WTC11 (cell line): ENCODE measurements around the gene SELPLG. TPM values are rescaled to one million over a fixed set of nuclear protein-coding genes. Genes with fewer than 3 reads are reported as not detected.

Source experiments
- ATAC-seq: fragments of 200-7000 bp; cut with Tn5 transposase; 2 replicates; pipeline ENCODE4 v1.10.0; 2021; ENCODE audit warnings: mild to moderate bottlenecking, moderate library complexity
- CTCF ChIA-PET: fragments of 300-600 bp; sonication (Branson Sonifier 250); formaldehyde crosslinking; loops from one replicate; lab custom pipeline; 2021; ENCODE audit warnings: antibody characterized with exemption; lab: Charles Lee
- POLR2A ChIA-PET: fragments of 350-600 bp; sonication (Branson Sonifier 250); formaldehyde crosslinking; loops from one replicate; lab custom pipeline; 2021; ENCODE audit warnings: antibody characterized with exemption; lab: Charles Lee
- DNase-seq: peaks from one replicate; pipeline ENCODE4 v3.0.0; 2021; ENCODE audit warnings: low spot score
- H3K27ac Mint-ChIP-seq: 2 replicates; pipeline ENCODE4 v1.8.0; 2021; ENCODE audit warnings: mixed read lengths
- H3K27me3 Mint-ChIP-seq: 2 replicates; pipeline ENCODE4 v1.8.0; 2021; ENCODE audit warnings: low read depth, mild to moderate bottlenecking, moderate library complexity, mixed read lengths
- H3K36me3 Mint-ChIP-seq: 2 replicates; pipeline ENCODE4 v1.8.0; 2021; ENCODE audit warnings: mixed read lengths
- H3K4me1 Mint-ChIP-seq: 2 replicates; pipeline ENCODE4 v1.8.0; 2022; ENCODE audit warnings: mixed read lengths
- H3K4me3 Mint-ChIP-seq: 2 replicates; pipeline ENCODE4 v1.8.0; 2021; ENCODE audit warnings: mild to moderate bottlenecking, moderate library complexity, mixed read lengths
- H3K9me3 Mint-ChIP-seq: 2 replicates; pipeline ENCODE4 v1.8.0; 2021; ENCODE audit warnings: mixed read lengths
- ATF1 ChIP-seq: sonication (generic); formaldehyde crosslinking; IDR thresholded peaks from 2 replicates; pipeline ENCODE4 v1.8.1; 2023; ENCODE audit warnings: mild to moderate bottlenecking, moderate library complexity, missing genetic modification reagents
- CREM ChIP-seq: sonication (generic); formaldehyde crosslinking; IDR thresholded peaks from 2 replicates; pipeline ENCODE4 v1.8.1; 2022; ENCODE audit warnings: mild to moderate bottlenecking, missing genetic modification reagents, moderate library complexity
- CTCF ChIP-seq: fragments of 200-600 bp; IDR thresholded peaks from 2 replicates; pipeline ENCODE4 v1.8.0; 2022; ENCODE audit warnings: antibody characterized with exemption
- E2F5 ChIP-seq: sonication (generic); formaldehyde crosslinking; IDR thresholded peaks from 2 replicates; pipeline ENCODE4 v1.8.1; 2022; ENCODE audit warnings: mild to moderate bottlenecking, moderate library complexity, missing genetic modification reagents
- ELF4 ChIP-seq: sonication (generic); formaldehyde crosslinking; IDR thresholded peaks from 2 replicates; pipeline ENCODE4 v1.8.1; 2022; ENCODE audit warnings: low read depth, mild to moderate bottlenecking, moderate library complexity, missing genetic modification reagents
- ESRRA ChIP-seq: sonication (generic); formaldehyde crosslinking; IDR thresholded peaks from 2 replicates; pipeline ENCODE4 v1.8.1; 2022; ENCODE audit warnings: mild to moderate bottlenecking, missing genetic modification reagents, borderline replicate concordance
- FOXK1 ChIP-seq: sonication (generic); formaldehyde crosslinking; IDR thresholded peaks from 2 replicates; pipeline ENCODE4 v1.8.0; 2022; ENCODE audit warnings: mild to moderate bottlenecking, moderate library complexity, missing genetic modification reagents
- GABPB1 ChIP-seq: sonication (generic); formaldehyde crosslinking; IDR thresholded peaks from 2 replicates; pipeline ENCODE4 v1.8.1; 2023; ENCODE audit warnings: mild to moderate bottlenecking, missing genetic modification reagents
- IRF2 ChIP-seq: sonication (generic); formaldehyde crosslinking; IDR thresholded peaks from 2 replicates; pipeline ENCODE4 v1.8.0; 2022; ENCODE audit warnings: low read depth, missing genetic modification reagents, borderline replicate concordance
- JUN ChIP-seq: sonication (generic); formaldehyde crosslinking; IDR thresholded peaks from 2 replicates; pipeline ENCODE4 v1.8.0; 2023; ENCODE audit warnings: mild to moderate bottlenecking, missing genetic modification reagents
- MYBL2 ChIP-seq: sonication (generic); formaldehyde crosslinking; IDR thresholded peaks from 2 replicates; pipeline ENCODE4 v1.8.1; 2023; ENCODE audit warnings: mild to moderate bottlenecking, moderate library complexity, missing genetic modification reagents
- NFE2L1 ChIP-seq: sonication (generic); formaldehyde crosslinking; IDR thresholded peaks from 2 replicates; pipeline ENCODE4 v1.8.1; 2023; ENCODE audit warnings: missing genetic modification reagents
- NR2C2 ChIP-seq: sonication (generic); formaldehyde crosslinking; IDR thresholded peaks from 2 replicates; pipeline ENCODE4 v1.8.0; 2022; ENCODE audit warnings: mild to moderate bottlenecking, missing genetic modification reagents
- OVOL2 ChIP-seq: fragments of 250-450 bp; sonication (Bioruptor Pico); IDR thresholded peaks from 2 replicates; pipeline ENCODE4 v1.9.0; 2021; ENCODE audit warnings: mild to moderate bottlenecking, borderline replicate concordance
- RELA ChIP-seq: sonication (generic); formaldehyde crosslinking; IDR thresholded peaks from 2 replicates; pipeline ENCODE4 v1.8.1; 2022; ENCODE audit warnings: missing genetic modification reagents, mild to moderate bottlenecking, borderline replicate concordance
- ZNF219 ChIP-seq: sonication (generic); formaldehyde crosslinking; IDR thresholded peaks from 2 replicates; pipeline ENCODE4 v1.8.0; 2023; ENCODE audit warnings: missing genetic modification reagents, mild to moderate bottlenecking, borderline replicate concordance
- ZNF263 ChIP-seq: sonication (generic); formaldehyde crosslinking; IDR thresholded peaks from 2 replicates; pipeline ENCODE4 v1.8.1; 2022; ENCODE audit warnings: low read depth, mild to moderate bottlenecking, moderate library complexity, missing genetic modification reagents
- ZNF317 ChIP-seq: sonication (generic); formaldehyde crosslinking; IDR thresholded peaks from 2 replicates; pipeline ENCODE4 v1.8.1; 2023; ENCODE audit warnings: low read depth, mild to moderate bottlenecking, moderate library complexity, missing genetic modification reagents, borderline replicate concordance
- ZNF671 ChIP-seq: fragments of 250-450 bp; sonication (Bioruptor Pico); IDR thresholded peaks from 2 replicates; pipeline ENCODE4 v1.8.0; 2021; ENCODE audit warnings: mild to moderate bottlenecking
- total RNA-seq: library from RNA; stranded (reverse); gene quantifications from 3 replicates; pipeline ENCODE4 v1.2.3, GENCODE V29; 2021
- TF ChIP-seq, protein P1 (sequence below): sonication (generic); formaldehyde crosslinking; IDR thresholded peaks from 2 replicates; pipeline ENCODE4 v1.8.0; 2023; ENCODE audit warnings: missing genetic modification reagents, mild to moderate bottlenecking, borderline replicate concordance
- TF ChIP-seq, protein P2 (sequence below): sonication (generic); formaldehyde crosslinking; IDR thresholded peaks from 2 replicates; pipeline ENCODE4 v1.8.0; 2022; ENCODE audit warnings: missing genetic modification reagents
- TF ChIP-seq, protein P3 (sequence below): fragments of 250-450 bp; sonication (Bioruptor Pico); conservative IDR thresholded peaks from 2 replicates; pipeline ENCODE4 v1.9.0; 2021; ENCODE audit warnings: mild to moderate bottlenecking

SELPLG gene
- total RNA-seq, 1 experiment from 2014 or later = 0.46 TPM

GRCh38 chr12:108573317-108573716 is 60.4 kb downstream of the SELPLG start:
- TF ChIP-seq ESRRA (CRISPR knock-in tag) (no peak), RELA (CRISPR knock-in tag) (no peak), JUN (CRISPR knock-in tag) (no peak), ZNF219 (CRISPR knock-in tag) (no peak), OVOL2 (CRISPR knock-in tag) (no peak), GABPB1 (no peak), ELF4 (no peak), ATF1 (CRISPR knock-in tag) (no peak), NFE2L1 (CRISPR knock-in tag) (no peak), MYBL2 (no peak)
- TF ChIP-seq, protein P1, sequence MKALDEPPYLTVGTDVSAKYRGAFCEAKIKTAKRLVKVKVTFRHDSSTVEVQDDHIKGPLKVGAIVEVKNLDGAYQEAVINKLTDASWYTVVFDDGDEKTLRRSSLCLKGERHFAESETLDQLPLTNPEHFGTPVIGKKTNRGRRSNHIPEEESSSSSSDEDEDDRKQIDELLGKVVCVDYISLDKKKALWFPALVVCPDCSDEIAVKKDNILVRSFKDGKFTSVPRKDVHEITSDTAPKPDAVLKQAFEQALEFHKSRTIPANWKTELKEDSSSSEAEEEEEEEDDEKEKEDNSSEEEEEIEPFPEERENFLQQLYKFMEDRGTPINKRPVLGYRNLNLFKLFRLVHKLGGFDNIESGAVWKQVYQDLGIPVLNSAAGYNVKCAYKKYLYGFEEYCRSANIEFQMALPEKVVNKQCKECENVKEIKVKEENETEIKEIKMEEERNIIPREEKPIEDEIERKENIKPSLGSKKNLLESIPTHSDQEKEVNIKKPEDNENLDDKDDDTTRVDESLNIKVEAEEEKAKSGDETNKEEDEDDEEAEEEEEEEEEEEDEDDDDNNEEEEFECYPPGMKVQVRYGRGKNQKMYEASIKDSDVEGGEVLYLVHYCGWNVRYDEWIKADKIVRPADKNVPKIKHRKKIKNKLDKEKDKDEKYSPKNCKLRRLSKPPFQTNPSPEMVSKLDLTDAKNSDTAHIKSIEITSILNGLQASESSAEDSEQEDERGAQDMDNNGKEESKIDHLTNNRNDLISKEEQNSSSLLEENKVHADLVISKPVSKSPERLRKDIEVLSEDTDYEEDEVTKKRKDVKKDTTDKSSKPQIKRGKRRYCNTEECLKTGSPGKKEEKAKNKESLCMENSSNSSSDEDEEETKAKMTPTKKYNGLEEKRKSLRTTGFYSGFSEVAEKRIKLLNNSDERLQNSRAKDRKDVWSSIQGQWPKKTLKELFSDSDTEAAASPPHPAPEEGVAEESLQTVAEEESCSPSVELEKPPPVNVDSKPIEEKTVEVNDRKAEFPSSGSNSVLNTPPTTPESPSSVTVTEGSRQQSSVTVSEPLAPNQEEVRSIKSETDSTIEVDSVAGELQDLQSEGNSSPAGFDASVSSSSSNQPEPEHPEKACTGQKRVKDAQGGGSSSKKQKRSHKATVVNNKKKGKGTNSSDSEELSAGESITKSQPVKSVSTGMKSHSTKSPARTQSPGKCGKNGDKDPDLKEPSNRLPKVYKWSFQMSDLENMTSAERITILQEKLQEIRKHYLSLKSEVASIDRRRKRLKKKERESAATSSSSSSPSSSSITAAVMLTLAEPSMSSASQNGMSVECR (CRISPR knock-in tag) = no peak
- TF ChIP-seq, protein P2, sequence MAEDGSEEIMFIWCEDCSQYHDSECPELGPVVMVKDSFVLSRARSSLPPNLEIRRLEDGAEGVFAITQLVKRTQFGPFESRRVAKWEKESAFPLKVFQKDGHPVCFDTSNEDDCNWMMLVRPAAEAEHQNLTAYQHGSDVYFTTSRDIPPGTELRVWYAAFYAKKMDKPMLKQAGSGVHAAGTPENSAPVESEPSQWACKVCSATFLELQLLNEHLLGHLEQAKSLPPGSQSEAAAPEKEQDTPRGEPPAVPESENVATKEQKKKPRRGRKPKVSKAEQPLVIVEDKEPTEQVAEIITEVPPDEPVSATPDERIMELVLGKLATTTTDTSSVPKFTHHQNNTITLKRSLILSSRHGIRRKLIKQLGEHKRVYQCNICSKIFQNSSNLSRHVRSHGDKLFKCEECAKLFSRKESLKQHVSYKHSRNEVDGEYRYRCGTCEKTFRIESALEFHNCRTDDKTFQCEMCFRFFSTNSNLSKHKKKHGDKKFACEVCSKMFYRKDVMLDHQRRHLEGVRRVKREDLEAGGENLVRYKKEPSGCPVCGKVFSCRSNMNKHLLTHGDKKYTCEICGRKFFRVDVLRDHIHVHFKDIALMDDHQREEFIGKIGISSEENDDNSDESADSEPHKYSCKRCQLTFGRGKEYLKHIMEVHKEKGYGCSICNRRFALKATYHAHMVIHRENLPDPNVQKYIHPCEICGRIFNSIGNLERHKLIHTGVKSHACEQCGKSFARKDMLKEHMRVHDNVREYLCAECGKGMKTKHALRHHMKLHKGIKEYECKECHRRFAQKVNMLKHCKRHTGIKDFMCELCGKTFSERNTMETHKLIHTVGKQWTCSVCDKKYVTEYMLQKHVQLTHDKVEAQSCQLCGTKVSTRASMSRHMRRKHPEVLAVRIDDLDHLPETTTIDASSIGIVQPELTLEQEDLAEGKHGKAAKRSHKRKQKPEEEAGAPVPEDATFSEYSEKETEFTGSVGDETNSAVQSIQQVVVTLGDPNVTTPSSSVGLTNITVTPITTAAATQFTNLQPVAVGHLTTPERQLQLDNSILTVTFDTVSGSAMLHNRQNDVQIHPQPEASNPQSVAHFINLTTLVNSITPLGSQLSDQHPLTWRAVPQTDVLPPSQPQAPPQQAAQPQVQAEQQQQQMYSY = no peak
- Mint-ChIP-seq H3K4me1 (no peaks in the 10 kb centered on the region), H3K4me3 (no peak overlapping the region), H3K27ac (no peak overlapping the region), H3K27me3 (no peaks in the 10 kb centered on the region), H3K36me3 (peaks cover 8% of the 10 kb centered on the region), H3K9me3 (peaks cover 10% of the 10 kb centered on the region)
- ChIA-PET CTCF (no interaction called here), POLR2A (interaction anchor here (1.0 kb wide), 1 partner anchor 11 kb away, joined by 4 read pairs; the partner anchor contains the start of gene ISCU)
- DNase-seq (no peak), ATAC-seq (no peak)

DNA sequence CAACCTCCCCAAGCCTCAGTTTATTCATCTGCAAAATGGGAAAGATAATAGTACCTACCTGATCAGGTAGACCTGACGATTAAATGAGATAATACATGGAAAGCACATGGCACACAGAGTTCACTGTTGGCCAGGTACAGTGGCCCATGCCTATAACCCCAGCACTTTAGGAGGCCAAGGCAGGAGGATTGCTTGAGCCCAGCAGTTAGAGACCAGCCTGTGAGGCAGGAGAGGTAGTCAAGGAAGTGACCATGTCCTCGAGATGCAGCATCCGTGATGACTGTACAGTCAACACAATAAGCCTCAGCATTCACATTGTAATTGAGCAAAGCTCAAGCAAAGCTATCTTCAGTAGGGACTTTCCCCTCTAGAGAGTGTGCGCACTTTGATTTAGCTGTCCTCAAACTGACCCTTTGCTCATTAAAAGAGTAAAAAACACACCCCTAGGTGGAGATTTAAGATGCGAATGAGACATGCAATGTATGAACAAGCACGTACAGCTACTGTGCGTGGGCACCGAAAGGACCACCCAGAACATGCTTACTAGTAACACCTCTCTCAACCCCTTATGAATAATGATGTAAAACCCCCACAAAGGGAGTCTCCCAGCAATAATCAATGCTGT is 61.4 kb downstream of the SELPLG start:
- H3K27ac Mint-ChIP-seq = no peak overlapping the region
- no peak for DNase-seq
- no peak for ATAC-seq
- TF ChIP-seq ZNF317 (no peak), NR2C2 (CRISPR knock-in tag) (no peak), CTCF (no peak), ZNF263 (CRISPR knock-in tag) (no peak), IRF2 (CRISPR knock-in tag) (no peak), E2F5 (CRISPR knock-in tag) (no peak), ZNF671 (CRISPR knock-in tag) (no peak), FOXK1 (no peak), CREM (no peak)
- TF ChIP-seq, protein P3, sequence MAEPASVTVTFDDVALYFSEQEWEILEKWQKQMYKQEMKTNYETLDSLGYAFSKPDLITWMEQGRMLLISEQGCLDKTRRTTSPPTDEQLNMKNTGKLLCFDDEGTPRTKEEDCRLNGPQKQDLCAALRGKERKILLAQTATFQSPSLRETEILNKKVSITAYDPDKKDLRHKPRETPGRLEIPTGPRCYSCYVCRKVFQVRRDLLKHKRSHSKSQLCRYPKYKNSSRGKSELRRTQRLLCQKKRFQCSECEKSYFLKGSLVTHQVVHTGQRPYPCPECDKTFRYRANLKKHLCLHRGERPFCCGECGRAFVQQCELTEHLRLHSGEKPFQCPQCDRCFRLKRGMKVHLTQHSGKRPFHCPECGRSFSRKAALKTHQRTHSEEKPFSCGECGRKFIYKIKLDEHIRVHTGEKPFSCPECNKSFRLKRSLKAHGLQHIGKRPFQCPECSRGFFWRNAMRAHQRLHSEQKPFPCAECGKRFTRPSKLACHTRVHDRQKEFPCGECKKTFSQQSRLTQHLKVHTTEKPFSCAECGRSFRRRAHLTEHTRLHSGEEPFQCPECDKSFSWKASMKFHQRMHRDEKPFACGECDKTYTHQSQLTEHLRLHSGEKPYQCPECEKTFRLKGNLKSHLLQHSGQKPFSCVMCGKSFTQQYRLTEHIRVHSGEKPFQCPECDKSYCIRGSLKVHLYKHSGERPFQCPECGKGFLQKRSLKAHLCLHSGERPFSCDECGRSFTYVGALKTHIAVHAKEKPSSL (CRISPR knock-in tag) = no peak

More for the DNA sequence above, 61.4 kb downstream of the SELPLG start:
- POLR2A ChIA-PET = no interaction called here
- Mint-ChIP-seq H3K36me3 (peaks cover 17% of the 10 kb centered on the region), H3K27me3 (no peaks in the 10 kb centered on the region), H3K9me3 (no peaks in the 10 kb centered on the region), H3K4me1 (no peaks in the 10 kb centered on the region), H3K4me3 (no peak overlapping the region)
- CTCF ChIA-PET = interaction anchor here (0.6 kb wide), 1 partner anchor 88 kb away, joined by 3 read pairs; no protein-coding TSS in a partner anchor
